GM19324 (cell line): Measurements from ENCODE around the gene CACNA1B.

Experiments used
- ATAC-seq: cut with Tn5 transposase; IDR thresholded peaks from one replicate; pipeline ENCODE4 v1.9.1; 2021; ENCODE audit warnings: mild to moderate bottlenecking, moderate library complexity; ENCODE audit not compliant: unreplicated experiment, low FRiP score

CACNA1B gene

DNA sequence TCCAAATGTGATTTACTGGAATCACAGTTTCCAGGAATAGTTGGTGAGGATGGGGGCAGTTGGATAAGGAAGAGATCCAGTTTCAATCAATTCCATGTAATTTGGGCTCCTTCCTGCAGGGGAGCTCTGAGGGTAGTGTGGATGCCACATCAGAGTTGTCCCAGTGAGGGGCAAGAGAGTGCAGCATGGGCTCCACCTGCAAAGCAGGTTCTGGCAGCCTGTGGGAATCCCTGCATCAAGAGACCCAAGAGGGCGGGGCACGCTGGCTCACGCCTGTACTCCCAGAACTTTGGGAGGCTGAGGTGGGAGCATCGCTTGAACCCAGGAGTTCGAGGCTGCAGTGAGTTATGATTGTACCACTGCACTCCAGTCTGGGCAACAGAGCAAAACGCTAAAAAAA is 188.5 kb downstream of the CACNA1B start:
- ATAC-seq, result no peak

DNA sequence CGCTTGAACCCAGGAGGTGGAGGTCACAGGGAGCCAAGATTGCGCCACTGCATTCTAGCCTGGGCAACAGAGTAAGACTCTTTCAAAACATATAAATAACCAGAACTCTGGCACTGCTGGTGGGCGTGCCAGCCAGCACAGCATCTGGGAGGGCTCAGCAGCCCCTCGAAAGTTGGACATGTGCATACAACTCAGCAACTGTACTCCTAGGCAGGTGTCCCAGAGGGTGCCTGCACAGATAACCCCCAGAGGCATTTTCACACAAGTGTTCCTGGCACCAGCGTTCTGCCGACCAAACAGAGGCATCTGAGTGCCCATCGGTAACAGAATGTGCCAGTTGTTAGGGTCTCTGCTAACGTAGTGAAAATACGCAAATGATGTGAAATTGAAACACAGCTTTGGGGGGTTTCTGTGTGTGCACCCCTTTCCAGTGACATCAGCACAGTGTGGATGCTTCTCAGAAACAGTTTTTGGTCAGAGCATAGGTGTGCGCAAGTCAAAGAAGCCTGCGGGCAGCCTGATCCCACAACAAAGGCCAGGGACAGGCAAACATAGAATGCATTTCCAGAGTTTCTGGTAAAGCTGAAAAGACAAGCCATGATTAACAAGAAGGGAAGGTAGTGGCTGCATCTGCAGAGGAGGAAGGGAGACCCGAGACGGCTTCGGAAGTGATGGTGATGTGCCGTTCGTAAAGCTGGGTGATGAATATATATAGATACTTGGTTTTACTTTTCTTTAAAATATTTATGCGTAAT is 190.2 kb downstream of the CACNA1B start:
- no peak for ATAC-seq

DNA sequence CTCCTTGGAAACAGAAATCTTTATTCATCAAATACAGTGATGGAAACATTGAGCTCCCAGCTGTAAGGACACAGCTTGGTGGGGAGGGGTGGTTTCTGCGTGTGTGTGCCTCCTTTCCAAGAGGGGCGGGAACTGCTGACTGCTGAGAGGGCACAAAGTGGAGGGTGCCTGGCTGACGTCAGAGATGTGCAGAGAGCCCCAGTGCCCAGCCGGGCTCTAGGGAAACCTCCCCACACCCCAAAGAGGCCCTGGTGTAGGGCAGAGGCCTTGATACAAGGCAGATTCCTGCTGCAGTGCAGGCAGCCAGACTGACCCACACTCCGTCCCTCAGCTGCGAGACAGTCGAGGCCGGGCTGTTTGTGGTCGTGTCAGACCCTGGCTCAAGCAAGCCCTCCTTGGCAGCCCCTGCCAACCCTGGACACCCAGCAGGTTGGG is 191.0 kb downstream of the CACNA1B start:
- no peak for ATAC-seq

DNA sequence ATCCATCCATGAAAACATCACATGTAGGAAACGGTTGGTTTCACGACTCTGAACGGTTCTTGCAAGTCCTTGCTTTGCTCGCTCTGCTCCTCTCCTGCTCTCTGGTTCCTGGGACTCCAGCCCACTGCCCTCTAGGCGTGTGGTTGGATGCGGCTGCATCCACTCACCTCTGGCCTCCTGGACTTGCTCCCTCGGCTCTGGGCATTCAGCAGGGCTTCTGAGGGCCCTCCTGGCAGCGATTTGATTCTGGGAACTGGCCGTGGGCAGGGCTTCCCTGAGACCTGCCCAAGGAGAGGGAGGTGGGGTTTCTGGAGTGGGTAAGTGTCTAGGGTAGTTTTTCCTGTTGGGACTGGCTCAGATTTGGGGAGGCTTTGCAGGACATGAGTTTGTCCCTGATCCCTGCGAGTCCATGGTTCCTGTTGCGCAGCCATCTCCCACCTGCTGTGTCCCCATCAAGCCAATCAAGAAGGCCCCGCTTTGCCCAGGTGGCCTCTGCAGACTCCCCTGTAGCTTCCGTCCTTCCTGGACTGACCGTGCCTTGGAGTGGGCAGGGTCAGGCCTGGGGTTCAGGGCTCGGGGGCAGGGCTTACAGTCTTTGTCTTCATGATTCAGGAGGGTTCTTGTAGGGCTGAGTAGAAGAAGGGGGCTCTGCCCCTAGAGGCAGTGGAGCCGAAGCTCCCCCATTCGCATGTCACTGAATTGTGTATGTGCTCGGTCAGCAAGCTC is 192.3 kb downstream of the CACNA1B start:
- ATAC-seq, result no peak

DNA sequence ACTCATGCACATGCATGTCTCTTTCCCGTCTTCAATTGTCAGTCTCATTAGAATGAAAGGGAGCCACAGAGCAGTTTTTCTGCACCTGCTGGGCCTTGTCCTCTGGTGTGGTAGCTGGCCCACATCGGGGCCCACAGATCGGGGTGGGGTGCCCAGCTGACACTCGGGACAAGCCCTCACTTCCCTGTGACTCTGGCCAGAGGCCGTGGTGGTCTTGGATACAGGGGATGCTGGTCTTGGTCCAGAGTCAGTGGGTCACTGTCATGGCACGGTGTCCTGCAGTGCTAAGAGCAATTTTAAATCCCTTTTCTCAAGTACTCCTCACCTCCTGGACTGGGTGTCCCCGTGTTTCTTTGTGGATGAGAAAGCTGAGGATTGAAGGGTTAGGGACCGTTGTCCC is 193.2 kb downstream of the CACNA1B start:
- no peak for ATAC-seq

DNA sequence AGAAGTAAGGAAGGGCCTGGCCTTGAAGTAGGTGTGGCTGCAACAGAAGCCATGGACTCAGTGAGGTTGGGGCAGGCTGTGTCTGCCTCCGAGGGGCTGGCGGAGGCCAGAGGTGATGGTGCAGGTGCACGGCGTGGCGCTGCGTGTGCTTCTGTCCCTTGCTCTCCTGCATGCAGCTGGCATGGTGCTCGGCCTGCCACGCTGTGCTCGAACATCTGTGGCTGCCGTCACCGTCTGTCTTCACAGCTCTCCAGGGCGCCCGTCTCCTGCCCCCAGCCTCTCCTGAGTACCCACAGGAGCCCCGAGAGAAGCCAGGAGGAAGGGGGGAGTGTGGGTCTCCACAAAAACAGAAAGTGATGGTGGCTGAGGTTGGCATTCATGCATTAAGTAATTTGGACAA is 193.7 kb downstream of the CACNA1B start:
- ATAC-seq, result no peak

DNA sequence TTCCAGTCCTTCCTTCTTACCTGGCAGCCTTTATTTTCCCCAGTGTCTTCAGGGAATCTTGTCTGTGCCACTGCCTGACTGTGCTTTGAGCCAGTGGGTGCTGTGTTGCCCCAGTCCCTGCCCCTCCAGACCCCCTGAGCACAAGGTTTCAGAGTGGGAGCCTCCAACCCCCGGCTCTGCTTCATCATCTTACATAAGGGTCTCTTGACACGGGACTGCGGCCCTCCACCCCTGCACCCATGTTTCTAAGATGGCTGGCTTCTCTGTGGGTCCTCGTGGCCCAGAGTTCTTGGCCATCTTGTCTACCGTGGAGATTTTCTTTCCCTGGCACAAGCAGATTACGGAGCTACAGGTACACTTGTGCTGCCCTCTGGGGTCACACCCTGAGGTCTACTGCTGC is 194.1 kb downstream of the CACNA1B start:
- ATAC-seq, result no peak

DNA sequence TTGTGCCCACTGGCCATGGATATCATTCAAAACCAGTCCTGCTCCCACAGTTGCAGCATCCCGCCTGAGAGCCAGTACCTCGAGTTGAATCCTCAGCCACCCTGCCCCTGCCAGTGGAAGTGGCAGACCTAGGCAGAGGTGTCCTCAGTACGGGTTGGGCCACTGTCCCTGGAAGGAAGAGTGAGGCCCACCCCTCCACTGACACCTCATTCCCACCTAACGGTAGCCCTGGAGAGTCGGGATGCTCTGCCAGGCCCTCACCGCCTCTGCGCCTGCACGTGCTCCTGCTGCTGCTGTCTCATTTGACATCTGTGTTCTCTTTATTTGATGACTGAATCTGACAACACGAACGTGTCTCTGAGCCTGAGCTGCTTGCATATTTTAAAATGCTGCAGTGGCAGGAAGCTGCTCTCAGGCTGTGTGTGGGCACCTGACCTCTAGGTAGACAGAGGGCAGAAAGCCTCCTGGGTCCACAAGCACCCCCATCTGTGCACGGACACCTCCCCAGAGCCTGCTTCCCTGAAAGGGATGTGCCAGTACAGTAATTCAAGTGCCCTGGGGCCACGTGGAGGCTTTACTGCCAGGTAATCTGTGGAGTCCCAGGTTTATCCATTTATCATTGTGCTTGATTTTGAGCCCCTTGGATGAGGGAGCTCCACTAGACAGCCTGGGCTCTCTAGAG is 194.7 kb downstream of the CACNA1B start:
- no peak for ATAC-seq

DNA sequence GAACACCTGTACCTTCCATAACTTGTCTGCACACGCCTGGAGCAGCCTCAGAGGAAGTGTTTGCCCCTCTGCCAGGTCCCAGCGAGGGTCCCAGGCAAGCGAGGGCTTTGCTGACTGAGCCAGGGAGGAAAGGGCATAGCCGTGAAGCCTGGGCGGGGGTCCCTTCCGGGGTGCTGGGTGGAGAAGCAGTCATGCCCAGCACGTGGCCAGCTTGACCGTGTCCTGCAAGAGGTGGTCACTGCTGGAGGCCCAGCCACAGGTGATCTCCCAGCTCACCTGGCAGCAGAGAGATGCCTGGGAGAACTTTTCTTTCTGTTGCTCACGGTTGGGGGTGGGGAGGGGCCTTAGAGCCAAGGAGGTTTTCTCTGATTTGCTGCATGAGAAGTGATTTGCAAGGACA is 195.3 kb downstream of the CACNA1B start:
- no peak for ATAC-seq

DNA sequence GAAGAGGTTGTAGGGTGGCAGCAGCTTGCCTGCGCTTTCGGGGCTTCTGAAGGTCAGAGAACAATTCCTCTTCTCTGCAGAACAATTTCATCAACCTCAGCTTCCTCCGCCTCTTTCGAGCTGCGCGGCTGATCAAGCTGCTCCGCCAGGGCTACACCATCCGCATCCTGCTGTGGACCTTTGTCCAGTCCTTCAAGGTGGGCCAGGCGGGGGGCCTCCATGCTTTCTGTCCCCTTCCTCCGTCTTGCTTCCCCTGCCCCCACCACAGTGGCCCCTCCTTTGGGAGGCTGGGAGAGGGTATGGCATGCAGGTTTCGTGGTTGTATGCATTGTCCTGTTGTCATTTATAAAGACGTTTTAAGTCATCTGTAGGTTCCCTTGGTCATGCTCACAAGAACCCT is 195.8 kb downstream of the CACNA1B start:
- ATAC-seq, result no peak

DNA sequence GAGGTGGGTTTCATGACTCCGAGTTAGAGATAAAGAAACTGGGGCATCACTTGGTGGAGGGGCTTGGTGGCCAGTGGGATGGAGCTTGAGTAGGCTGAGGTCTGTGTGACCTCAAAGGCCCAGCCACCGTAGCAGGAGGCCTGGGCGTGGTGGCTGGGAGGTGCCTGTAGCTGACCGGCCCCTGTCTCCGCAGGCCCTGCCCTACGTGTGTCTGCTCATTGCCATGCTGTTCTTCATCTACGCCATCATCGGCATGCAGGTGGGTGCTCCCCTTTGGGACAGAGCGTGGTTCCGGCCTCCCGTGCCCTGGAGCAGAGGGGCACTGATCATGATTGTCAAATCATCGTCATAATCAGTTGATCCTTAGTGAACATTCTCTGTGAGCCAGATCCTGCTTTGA is 196.2 kb downstream of the CACNA1B start:
- no peak for ATAC-seq

DNA sequence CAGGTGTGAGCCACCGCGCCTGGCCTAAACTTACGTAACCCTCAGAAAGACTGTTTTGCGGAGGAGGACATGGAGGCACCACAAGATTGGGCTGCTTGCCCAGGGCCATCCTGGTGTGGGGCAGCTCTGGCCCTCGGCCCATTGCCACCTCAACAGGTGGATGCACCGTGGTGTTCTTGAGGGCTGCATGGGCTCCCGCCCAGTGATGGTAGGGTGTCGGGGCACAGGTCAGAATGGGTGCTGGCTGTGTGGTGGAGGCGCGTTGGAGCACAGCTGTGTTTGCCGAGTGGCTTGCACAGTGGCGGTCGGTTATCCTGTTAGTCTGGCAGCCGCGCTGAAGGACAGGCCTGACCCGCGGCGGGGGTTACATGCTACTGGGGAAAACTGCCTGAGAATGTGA is 196.9 kb downstream of the CACNA1B start:
- no peak for ATAC-seq

DNA sequence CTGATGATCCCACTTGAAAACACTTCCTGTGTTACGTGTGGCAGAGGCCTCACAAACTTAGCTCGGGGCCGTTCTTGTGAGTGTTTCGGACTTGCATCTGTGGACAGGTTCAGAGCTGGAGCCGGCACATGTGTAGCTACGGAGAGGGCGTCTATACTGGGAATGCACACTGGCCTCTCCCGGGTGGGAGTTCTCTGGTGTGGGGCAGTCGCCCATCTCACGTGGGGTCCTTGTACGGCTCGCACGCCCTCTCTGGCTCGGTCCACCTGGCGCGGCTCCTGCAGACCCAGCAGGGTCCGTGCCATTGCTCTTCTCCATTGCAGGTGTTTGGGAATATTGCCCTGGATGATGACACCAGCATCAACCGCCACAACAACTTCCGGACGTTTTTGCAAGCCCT is 197.9 kb downstream of the CACNA1B start:
- no peak for ATAC-seq

DNA sequence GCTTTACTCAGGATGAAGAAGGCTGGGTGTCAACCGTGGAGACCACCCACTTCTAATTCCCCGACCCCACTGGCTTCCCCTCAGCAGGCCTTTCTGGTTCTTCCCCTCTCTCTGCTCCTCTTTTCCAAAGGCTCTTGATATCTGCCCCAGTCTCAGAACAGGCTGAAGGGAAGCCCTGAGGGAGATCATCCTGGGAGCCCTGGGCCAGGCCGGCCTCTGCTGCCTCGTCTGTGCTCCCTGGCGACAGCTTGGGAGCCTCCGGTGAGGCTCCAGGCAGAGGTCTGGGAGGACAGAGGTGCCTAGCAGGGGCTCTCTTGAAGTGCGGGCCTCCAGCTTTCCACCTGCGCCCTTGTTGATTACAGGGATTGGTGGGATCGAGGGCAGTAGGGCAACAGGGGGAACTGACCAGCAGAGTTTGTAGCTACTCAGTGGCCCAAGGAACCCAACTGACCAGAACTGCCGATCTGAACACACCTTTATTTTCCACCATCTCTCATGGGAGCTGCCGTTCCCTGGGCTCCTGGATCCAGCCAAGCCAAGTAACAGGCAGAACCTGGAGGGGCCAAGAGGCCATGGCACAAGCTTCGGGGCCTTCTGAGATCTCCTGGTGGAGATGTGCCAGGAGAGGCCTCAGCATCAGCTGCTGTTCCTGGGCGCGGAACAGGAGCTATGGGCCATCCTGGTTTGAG is 198.5 kb downstream of the CACNA1B start:
- ATAC-seq, result no peak

DNA sequence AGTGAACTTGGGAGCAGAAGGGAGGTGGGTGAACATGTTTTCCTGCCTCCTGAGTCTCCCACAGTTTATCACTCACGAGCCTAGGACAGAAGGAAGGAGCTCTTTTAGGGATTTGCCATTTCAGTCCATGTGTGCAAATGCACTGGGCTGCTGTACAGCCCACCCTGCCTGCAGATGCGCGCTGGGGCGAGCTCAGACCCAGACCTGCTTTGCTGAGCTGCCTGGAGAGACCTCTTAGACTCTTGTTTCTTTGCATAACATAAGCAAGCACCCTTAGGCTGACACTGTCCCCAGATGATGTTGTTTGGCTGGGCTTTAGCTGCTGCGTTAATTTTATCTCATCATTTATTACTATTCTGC is 199.0 kb downstream of the CACNA1B start:
- no peak for ATAC-seq

DNA sequence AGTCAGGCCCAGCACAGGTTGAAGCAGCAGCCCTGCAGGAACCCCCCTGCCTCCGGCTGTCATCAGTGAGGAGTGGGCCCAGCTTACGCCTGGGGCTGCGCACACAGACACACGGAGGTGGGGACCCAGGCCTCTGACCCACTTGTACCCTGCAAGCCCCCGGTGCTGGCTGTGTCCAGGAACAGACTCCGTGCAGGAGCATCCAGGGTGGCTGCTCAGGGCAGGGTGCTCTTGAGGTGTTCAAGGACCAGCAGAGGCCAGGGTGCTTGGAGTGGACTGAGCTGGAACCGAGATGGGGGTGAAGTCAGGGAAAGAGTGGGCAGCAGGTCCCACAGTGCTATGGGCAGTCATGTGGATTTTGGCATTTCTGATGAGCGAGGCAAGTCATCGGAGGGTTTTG is 199.5 kb downstream of the CACNA1B start:
- no peak for ATAC-seq

DNA sequence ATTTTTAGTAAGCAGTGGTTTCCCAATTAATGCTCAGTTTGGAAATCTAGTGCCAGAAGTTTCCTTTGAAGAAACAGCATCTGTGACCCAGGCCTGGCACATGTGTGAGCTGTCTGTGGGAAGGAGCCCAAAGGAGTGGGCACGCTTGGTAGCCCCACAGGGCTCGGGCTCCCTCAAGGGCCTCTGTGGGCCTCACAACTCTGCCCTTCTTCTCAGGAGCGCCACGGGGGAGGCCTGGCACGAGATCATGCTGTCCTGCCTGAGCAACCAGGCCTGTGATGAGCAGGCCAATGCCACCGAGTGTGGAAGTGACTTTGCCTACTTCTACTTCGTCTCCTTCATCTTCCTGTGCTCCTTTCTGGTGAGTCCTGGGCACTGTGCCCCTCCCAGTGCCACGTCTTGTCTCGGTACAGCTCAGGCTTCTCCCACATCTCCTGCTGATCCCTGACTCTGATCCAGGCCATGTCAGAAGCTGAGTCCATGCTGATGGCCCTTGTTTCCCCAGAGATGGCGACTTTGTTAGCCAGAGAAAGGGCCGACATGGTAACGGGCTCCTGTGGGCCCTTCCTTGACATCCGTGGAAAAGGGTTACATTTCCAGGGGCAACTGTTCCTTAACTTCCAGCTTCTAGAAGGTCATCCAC is 200.4 kb downstream of the CACNA1B start:
- ATAC-seq, result no peak

DNA sequence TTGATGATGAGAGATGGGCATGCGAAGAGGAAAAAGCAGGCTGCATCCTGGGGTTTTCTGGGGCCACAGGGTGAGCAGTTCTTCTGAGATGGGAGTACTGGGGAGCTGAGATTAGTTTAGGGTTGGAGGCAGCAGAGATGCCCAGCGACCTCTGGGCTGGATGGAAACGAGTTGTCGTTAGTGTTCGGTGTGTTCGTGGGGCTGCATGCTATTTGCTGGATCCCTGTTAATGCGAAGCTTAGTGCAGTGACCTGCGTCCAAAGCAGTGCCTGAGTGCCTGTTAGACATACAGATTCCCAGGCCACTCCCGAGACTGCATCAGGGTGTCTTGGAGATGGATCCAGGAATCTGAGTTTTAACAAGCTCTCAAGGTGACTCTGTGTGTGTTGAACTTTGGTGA is 201.3 kb downstream of the CACNA1B start:
- no peak for ATAC-seq

DNA sequence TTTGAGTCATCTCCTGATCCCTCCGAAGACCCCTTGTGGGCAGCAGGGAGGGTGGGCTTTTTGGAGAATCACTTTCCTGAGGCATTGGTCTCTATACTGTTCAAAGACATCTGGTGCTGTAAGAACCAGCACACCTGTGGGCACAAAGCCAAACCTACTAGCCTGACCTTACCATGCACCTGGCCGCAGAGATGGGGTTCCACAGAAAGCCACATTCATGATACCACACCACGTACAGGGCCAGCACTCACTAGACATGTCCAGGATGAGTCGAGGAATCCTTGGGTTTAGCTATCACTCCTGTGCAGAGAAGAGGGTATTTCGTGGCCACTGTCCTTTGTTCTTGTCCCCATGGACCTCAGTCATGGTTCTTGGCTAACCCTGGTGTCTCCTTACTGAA is 203.4 kb downstream of the CACNA1B start:
- no peak for ATAC-seq

DNA sequence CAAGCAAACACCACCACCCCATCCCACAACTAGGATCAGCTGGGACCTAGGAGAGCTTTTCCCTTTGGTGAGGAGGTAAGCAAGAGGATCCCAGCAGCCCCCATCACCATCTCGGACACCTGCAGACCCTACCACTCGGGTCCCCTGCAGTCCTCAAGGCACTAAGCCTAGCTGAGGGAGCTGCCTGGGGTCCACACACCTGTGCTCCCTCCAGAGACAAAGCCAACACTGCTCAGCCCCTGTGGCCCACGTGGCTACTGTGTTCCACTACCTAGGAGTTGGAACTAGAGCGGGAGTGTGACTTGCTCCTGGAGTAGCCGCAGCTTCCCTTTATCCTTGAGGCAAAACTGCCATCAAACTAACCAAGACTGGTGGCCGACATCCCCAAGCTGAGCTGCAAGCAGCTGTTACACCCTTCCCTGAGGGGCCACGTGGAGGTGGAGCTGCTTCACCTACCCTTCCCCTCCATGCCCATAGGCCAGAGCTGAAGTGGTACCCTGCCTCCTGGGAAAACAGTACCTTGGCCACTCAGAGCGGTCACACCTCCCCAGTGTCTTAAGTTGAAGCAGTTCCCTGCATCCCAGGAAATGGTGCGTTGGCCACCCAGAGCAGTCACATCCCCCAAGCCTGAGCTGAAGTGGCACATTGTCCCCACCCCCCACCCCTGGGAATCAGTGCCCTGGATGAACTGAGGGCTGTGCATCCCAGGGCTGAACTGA is 205.5 kb downstream of the CACNA1B start:
- ATAC-seq, result no peak
